22Rv1 (cell line): ENCODE results near the gene FBRSL1.

Source experiments
- H3K27ac ChIP-seq: fragments of 450-650 bp; 2 replicates; pipeline ENCODE4 v1.5.1; 2017
- ZFX ChIP-seq: fragments of 450-650 bp; IDR thresholded peaks from 2 replicates; pipeline ENCODE4 v1.6.1; 2017; ENCODE audit warnings: antibody characterized with exemption, borderline replicate concordance
- TF ChIP-seq, protein P1 (sequence below): fragments of 450-650 bp; IDR thresholded peaks from 2 replicates; pipeline ENCODE4 v1.5.1; 2017; ENCODE audit warnings: mild to moderate bottlenecking

The FBRSL1 gene

DNA sequence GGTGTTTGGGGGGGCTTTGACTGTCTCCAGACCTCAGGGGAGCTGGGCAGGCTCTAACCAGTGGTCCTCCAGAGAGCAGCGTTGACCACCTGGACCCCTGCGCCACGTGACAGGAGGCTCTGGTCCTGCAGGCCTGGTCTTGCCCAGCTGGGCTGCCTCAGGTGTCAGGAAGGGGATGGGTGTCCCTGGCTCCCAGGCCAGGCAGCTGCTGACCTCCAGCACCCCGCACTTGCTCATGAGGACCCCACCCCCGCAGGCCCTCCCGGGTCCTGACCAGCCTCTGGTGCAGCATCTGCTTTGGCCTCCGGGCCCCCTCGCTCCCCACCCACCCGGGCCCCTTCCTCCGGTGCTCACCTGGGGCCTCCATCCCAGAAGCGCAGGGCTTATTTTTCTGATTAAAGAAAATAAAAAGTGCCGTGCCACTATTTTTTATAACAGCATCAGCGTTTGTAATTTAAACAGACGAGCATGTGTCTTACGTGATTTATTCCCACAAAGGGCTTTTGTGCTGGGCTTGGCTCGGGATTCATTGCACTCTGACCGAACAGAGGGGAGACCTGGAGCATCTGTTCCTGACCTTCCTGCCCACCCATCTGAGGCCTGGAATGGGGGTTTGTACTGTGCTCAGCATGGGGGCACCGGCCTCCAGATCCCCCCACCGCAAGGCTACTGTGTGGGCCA, 21.7 kb downstream of the FBRSL1 start:
- no peak overlapping the region for H3K27ac ChIP-seq
- no peak for TF ChIP-seq ZFX
- TF ChIP-seq, protein P1, sequence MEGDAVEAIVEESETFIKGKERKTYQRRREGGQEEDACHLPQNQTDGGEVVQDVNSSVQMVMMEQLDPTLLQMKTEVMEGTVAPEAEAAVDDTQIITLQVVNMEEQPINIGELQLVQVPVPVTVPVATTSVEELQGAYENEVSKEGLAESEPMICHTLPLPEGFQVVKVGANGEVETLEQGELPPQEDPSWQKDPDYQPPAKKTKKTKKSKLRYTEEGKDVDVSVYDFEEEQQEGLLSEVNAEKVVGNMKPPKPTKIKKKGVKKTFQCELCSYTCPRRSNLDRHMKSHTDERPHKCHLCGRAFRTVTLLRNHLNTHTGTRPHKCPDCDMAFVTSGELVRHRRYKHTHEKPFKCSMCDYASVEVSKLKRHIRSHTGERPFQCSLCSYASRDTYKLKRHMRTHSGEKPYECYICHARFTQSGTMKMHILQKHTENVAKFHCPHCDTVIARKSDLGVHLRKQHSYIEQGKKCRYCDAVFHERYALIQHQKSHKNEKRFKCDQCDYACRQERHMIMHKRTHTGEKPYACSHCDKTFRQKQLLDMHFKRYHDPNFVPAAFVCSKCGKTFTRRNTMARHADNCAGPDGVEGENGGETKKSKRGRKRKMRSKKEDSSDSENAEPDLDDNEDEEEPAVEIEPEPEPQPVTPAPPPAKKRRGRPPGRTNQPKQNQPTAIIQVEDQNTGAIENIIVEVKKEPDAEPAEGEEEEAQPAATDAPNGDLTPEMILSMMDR: no peak

- no peak for TF ChIP-seq ZFX
- TF ChIP-seq, protein P1: no peak
- no peak overlapping the region for H3K27ac ChIP-seq
These were observed 22.5 kb downstream of the FBRSL1 start for GRCh38 chr12:132512197-132513069.

DNA sequence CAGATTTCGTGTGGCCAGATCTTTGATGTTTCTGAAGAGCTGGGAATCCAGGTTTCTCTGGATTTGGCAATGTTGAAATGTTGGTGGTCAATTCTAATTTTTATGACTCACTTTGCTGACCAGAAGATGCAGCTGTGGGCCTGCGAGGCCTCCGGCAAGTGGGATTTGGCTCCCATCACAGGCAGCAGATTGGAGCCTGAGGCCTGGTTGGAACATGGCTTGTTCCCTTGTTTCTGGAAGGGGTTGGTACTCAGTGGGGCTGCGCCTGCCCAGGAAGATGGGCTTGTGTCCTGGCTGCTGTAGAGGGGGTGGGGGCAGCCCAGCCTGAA, 23.1 kb downstream of the FBRSL1 start:
- no peak overlapping the region for H3K27ac ChIP-seq
- no peak for TF ChIP-seq ZFX
- TF ChIP-seq, protein P1: no peak

DNA sequence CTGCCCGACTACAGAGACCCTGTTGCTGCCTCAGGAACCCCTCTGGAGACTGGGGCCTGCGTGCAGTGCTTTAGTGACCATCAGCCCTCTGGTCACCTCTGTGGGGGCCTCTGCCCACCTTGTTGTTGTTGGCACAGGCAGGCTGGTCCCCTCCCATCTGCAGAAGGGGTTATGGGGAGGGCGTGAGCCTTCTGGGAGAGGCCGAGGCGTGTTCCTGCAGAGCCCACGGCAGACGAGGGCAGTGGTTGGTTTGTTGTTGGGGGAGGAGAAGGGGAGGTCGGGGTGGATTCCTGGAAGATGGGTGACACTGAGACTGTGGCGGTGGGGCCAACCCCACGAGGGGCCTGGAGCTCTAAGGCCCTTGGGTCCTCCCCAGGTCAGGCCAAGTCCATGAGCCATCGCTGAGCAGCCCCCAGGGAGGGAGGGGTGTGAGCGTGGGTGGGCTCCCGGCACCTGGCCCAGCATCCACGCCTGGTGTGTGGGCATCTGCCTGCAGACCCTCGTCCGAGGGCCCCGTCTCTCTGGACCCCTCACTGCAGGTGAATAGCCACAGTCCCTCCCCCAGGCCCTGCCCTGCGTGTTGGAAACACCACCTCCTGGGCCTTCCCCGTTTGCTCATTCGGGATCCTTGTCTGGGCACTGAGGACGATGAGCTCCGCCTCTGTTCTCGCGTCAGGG, 23.6 kb downstream of the FBRSL1 start:
- H3K27ac ChIP-seq: no peak overlapping the region
- TF ChIP-seq ZFX: no peak
- TF ChIP-seq, protein P1: no peak

DNA sequence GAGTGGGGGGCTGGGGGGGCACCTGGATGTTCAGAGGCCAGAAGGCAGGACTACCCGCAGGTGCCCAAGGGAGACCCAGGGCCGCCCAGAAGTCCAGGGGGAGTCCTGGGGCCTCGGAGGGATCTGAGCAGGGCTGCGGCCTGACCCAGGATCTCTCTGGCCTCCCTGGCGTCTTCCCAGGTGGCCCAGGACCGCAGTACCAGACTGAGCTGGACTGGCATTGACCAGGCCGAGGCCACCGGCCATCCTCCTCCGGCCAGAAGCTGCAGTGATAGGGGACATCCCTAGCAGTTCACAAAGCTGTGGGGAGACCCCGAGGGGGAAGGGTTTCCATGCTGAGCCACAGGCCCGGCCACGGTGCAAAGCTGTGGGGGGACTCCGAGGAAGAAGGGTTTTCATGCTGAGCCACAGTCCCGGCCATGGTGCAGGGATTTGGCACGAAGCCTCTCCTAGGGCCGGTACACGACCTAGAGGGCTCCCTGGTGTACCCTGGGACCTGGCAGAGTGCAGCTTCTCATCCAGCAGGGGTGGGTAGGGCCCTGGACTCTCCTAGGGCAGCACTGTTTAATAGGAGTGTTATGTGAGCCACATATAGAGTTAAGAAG, 24.4 kb downstream of the FBRSL1 start:
- TF ChIP-seq, protein P1: no peak
- no peak for TF ChIP-seq ZFX
- H3K27ac ChIP-seq: no peak overlapping the region

DNA sequence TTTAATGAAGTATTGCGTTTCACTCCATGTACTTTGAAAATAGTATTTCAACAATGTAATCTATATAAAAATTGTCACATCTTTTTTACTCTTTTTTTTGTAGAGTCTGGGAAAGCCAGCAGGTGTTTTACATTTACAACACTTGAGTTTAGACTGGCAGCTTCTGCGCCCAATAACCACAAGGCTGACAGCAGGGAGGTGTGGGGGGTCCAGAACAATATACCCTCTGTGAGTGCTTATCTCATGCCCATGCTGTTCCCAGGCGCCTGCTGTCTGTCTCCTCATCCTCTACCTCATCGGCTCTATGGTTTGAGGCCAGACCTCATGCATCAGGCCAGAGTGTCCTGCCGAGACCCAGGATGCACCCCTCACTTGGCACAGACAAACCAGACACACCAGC, 24.9 kb downstream of the FBRSL1 start:
- no peak overlapping the region for H3K27ac ChIP-seq
- TF ChIP-seq, protein P1: no peak
- TF ChIP-seq ZFX: no peak
